HS-27A (cell line): ENCODE results near the gene NINJ2.
"Not testable (repeated sequence)": the region's sequence is repeated elsewhere in the genome, so short reads cannot be mapped to it uniquely, and the experiment has no call there.

Source experiments
- DNase-seq: peaks from one replicate; pipeline ENCODE4 v3.0.0-alpha.2; 2012; ENCODE audit warnings: low read depth, missing footprints

The NINJ2 gene

DNA sequence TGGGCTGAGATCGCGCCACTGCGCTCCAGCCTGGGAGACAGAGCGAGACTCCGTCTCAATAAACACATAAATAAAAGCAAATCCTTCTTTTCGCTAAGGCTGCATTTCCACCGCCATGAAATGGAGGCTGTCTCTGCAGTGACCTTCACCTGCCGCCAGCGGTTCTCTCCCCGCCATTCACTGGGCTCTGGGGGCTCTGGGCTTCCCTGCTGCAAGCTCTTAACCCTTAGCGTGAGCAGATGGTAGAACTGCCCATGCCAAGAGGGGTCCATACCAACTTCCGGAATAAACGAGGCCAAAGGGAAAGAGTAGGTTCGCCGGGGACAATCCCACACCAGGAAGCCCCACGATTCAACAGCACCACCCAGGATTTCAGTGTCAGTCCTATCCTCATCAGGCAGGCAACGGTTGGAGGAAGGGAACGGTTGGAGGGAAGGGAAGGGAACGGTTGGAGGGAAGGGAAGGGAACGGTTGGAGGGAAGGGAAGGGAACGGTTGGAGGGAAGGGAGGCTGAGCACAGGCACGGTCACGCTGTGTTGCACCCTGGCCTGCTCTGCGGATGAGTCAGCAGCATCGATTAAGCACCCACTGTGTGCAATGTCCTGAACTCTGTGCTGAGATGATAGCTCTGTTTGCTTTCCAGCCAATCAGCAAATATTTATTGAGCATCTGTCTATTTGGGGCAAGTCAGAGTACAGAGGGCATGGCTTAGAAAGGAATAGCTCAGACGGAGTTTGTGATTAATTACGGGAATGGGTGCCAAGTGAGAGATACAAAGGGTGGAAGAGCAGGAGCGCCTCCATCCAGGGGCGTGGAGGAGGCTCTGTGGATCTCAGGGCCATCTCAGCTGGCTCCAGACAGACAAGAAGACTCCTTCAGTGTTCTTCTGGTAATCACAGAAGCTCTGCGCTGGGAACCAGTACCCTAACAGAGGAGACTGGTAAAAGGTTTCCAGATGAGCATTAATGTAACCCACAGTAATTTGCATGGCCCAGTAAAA lies 77.9 kb downstream of the NINJ2 start:
- DNase-seq = no peak

DNA sequence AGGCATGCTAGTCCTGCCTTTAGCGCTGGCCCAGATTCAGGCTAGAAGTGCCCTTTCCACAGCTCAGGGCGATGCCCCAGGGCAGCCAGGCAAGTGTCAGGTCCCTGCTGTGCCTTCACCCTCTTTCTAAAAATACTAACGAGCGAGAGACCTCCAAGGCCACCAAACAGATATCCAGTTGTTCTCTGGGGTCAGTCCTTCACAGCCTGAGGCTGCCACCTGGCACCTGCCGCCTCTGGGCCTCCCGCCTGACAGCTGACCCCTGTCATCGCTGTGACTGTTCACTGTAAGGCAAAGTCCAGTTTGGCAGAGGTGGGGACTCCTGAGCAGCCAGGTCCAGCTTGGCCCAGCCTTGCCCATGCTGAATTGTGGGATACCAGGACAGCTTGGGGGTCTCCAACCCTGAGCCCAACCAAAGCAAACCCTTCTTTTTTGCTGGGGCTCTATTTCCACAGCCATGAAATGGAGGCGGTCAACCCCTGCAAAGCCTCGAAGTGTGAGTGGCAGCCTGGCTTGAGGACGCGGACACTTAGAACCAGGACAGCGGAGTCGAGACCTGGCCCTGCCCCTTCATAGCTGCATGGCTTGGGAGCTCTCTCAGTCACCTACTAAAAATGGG lies 79.9 kb downstream of the NINJ2 start:
- DNase-seq = no peak

DNA sequence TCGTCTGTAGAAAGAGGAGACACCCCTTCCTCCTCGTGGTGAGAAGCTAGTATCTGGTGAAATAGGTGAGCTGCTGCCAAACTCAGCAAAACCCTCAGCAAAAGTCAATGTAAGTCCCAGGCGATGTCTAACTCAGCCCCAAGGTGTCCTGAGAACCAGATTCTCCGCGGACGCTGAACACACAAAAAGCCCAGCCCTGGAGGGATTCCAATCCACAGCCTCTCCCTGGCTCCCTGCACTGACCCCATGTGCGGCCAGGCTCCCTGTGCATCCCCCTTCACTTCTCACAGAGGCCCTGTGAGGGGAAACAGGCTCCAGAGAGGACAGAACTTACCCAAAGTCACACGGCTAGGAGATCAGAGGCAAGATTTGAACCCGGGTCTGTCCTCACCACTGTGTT lies 81.5 kb downstream of the NINJ2 start:
- no peak for DNase-seq

DNA sequence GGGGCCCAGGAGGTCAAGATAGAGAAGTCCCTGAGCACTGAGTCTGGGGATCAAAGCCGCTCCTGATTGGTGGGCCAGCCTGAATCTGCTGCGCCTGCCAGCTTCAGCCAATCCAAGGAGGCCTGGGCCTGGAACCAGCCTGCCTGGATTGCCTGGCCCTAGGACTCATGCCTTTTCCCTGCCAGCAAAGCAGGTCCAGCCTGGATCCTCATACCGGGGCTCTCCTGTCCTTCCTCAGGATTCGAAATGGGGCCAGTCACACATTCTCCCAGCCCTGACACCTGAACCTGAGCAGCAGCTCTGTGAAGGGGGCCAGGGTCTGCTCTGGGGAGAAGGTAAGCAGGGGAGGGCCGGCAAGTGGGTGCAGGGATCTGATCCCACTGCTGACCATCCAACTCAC lies 81.9 kb downstream of the NINJ2 start:
- DNase-seq = no peak

DNA sequence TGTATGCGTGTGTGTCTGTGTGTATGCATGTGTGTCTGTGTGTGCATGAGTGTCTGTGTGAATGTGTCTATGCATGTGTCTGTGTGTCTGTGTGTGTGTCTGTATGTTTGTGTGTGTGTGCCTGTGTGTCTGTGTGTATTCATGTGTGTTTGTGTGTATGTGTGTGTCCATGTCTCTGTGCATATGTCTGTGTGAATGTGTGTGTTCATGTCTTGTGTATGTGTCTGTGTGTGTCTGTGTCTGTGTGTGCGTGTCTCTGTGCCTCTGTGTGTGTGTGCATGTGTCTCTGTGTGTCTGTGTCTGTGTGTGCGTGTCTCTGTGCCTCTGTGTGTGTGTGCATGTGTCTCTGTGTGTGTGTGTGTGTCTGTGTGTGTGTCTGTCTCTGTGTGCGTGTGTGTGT lies 82.4 kb downstream of the NINJ2 start:
- DNase-seq = no peak

DNA sequence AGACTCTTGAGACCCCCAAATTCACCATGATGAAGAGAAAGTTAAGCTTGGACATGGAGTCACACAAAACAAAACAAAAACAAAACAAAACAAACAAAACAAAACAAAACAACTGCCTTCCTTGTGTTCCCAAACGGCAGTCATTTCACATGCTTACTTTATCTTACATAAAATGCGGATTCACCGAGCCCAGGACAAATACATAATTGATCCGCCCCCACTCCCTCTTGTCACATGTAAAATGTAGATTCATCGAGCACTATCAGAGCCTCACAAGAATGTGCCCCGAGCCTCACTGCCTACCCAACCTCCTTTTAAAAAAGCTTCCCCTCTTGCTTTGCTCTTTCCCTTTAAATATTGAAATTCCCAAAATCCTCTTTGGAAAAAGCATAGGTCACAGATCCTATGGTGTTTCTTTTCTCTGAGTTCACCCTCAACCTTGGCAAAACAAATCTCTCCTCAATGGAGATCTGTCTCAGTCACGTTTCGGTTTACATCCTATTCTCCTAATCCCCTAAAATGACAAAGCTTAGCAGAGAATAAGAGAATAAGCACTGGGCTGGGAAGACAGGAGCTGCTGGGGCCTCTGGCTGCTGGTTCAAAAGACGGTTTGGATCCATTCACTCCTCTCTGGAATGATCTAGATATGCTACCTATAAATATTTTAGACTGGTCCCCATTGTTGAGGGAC lies 83.7 kb downstream of the NINJ2 start:
- no peak for DNase-seq

DNA sequence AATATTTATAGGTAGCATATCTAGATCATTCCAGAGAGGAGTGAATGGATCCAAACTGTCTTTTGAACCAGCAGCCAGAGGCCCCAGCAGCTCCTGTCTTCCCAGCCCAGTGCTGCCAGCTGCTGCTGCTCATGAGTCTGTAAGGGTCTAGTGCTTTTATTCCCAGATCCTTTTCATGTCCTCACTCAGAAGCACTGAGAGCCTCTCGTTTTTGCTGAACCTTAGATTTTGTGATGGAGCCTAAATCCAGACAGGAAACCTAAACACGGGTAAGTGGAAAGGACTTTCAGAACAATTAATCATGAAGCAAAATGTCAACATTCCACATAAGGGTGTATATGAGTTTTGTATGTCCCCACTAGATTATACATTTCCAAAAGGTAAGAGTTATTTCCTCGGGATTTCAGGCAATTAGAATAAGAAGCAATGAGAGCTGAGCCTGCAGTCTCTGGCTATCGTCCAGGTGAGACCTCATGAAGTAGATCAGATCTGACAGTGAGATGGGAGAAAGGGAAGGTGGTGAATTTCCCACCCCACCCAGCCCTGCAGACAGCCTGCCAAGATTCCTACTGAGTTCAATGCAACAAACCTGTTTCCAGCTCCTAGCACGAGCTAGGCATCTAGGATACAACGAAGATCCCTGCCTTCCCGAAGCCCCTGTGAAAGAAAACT lies 84.4 kb downstream of the NINJ2 start:
- no peak for DNase-seq

DNA sequence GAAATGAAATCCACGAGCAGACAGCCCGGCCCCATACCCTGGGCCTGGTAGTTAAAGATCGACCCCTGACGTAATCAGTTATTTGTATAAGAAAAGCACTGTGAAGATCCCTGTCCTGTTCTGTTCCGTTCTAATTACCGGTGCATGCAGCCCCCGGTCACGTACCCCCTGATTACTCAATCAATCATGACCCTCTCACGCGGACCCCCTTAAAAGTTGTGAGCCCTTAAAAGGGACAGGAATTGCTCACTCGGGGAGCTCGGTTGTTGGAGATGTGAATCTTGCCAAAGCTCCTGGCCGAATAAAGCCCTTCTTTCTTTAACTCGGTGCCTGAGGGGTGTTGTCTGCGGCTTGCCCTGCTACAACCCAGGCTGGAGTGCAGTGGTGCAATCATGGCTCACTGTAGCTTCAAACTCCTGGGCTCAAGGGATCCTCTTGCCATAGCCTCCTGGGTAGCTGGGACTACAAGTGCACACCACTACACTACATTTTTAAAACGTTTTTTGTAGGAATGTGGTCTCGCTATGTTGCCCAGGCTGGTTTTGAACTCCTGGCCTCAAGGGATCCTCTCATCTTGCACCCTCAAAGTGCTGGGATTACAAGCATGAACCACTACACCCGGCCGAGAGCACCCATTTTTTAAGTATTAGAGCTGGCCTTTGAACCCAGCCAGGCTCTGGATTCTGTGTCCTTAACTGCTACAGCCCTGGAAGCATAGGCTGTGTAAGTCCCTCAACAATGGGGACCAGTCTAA lies 85.1 kb downstream of the NINJ2 start:
- not testable (repeated sequence) for DNase-seq

DNA sequence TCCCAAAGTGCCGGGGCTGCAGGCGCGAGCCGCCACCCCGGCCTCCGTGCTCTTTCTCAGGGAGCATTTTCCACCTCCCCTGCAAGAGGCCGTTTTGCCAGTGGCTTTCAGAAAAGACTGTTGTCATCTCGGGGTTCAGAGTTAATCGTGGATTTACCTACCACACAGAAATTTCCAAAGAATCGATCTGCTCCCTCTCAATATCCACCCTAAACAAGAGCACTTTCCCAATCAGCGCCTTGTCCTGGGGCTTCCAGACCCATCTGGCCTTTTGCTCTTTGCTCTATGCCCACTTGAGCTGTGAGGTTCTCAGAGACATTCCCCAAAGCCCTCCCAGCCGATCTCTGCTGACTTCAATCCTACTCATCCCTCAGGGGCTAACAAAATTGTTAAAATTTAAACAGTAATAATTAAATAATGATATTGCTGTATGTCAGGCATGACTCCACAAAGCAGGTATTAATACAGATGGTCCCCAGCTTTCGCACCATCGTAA lies 86.6 kb downstream of the NINJ2 start:
- DNase-seq = no peak

DNA sequence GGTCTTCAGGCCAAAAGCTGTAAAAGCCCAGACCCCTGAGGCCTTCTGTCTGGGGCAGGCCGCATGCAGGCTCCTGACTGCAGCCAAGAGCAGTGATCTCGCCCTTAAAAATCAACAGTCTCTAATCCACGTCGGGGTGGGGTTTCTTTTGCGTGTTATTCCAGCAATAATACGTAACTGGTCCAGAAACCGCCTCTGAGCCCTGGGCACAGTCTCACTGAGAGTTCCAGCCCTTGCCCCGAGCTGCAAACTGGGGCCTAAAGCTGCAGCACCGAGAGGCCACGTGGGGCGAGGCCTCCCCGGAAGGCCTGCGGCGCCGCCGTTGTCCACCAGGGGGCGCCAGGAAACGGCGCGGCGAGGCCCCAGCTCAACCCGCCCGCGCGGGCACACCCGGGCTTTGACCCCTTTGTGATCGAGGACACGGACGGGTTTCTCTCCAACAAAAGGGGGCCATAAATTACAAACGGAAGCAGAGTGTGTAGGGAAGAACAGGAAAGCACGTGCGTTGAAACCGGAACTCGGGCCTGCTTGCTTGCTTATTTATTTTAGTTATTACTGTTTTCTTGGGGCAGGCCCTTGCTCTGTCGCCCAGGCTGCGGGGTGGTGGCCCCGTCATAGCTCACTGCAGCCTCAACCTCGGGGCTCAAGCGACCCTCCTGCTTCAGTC lies 87.2 kb downstream of the NINJ2 start:
- peak; percentile 56 for DNase-seq

DNA sequence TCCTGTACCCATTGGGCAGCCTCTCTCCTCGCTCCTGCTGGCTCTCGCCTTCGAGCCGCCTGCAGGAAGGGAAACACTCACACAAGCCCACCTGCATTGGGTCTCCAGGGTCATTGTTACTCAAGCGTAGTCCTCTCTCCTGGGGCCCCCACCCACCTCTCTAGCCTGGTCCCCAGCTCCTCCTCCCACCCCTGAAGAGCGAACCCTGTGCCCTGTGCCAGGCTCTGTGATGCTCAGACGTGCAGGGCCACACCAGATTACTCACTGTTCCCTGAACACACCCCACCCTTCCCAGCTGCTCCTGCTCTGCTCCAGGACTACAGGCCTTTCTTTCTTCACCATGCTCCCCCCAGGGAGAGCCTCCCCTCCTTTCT lies 88.1 kb downstream of the NINJ2 start:
- DNase-seq = no peak

DNA sequence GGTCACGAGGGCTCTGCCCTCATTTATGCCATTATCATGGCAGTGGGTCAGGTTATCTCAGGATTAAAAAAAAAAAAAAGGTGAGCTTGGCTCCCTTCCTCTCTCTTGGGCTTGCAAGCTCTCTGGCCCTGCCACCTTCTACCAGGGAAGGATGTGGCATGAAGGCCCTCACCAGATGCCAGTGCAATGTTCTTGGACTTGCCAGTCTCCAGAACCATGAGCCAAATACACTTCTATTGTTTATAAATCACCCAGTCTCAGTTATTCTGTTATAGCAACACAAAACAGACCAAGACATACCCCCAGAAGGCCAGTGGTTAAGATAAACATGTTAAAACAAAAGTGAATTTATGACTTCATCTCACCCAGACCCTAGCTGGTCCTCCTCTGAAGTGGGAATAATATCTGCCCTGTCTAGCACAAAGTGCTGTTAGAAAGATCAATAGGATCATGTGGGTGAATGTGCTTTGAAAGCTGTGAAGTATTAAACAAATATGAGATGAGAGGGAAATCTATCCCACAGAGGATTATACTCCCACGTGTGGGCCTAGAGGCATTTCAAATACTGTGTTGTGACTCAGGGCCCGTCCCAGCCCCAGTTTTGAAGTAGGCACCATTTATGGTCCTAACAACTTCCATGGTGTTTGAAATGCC lies 88.6 kb downstream of the NINJ2 start:
- no peak for DNase-seq

DNA sequence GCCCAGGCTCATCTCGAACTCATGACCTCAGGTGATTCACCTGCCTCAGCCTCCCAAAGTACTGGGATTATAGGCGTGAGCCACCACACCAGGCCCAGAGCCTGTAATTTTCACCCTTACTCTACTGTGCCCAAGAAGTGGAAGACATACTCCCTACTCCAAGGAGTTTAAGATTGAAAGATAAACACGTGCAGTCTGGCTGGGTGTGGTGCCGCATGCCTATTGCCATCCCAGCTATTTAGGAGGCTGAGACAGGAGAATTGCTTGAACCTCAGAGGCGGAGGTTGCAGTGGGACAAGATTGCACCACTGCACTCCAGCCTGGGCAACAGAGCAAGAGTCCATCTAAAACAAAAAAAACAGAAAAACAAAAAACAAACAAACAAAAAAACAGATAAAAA lies 90.0 kb downstream of the NINJ2 start:
- no peak for DNase-seq

DNA sequence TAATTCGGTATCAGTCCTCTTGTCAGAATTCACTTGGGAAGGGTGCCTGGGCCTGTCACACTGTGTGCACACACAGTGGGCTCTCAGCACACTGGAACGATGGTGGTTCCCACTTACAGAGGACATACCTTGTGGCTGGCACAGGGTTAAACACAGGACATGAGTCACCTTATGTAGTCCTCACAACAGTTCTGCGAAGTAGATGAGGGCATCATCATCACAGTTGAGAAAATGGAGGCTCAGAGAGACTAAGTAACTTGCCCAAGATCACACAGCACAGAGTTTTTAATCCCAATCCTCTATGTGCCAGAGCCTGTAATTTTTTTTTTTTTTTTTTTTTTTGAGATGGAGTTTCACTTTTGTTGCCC lies 90.7 kb downstream of the NINJ2 start:
- no peak for DNase-seq

DNA sequence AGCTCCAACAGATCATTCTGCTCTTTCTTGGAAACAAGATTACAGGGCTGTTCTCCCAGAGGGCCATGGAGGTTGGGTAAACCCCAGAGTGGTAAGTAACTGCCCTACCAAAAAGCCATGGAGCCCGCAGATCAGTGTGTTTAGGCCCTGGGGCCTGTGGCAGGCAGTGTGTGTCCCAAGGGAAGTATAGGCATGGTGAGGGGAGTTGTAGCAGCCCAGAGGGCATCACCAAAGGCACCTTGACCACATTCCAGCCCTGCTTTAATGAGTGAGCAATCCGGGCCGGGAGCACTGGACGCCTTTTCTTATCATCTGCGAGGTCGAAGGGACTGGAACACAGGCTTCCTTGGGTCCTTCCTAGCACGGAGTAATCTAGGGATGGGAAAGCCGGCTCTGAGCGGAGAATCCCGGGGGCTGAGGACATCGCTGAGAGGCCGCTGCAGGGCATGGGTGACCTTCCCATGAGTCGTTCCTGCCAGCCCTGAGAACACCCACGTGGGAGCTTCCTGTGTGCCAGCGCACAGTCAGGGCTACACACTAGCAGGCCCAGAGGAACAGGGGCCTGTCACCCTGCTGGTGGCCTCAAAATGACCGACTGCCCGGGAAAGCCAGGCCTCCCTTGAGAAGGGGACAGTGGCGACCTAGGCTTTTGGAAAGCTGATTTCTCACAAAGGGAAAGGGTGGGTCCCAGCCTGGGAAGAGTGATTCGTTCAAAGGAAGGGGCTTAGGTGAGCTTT lies 91.3 kb downstream of the NINJ2 start:
- no peak for DNase-seq

DNA sequence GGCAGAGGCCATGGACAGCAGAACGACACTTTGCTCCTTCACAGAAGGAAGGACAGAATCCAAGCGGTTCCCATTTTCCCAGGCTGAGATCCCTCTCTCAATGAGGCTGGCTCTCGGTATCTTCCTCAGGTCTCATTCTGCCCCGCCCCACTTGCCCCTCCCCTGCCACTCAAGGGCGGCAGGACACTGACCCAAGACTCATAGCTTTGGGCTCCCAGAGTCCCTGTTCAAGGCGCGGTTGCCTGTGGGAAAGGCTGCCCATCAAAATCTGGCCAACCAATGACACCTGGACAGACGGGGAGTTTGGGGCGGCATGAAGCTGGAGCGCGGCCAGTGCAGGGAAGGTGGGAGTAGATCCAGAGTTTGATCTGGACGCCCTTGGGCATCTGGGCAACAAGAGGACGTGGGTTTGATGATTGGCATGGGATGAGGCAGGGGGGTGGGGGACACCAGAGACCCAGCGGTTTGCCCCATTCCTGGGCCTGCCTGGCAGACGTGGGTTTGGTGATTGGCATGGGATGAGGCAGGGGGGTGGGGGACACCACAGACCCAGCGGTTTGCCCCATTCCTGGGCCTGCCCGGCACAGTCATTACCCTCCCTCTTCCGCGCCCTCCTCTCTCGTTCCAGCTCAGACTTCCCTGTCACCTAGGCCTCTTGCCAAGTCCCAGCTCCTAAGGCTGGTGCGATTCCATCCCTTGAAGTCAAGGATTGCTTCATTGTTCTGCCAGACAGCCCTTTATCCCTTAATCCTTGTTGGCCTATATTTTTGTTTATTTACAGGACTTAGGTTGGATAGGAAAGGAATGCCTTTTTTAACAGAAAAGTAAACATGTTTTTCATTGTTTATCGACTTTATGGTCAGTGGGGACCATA lies 92.1 kb downstream of the NINJ2 start:
- peak; percentile 74 for DNase-seq

DNA sequence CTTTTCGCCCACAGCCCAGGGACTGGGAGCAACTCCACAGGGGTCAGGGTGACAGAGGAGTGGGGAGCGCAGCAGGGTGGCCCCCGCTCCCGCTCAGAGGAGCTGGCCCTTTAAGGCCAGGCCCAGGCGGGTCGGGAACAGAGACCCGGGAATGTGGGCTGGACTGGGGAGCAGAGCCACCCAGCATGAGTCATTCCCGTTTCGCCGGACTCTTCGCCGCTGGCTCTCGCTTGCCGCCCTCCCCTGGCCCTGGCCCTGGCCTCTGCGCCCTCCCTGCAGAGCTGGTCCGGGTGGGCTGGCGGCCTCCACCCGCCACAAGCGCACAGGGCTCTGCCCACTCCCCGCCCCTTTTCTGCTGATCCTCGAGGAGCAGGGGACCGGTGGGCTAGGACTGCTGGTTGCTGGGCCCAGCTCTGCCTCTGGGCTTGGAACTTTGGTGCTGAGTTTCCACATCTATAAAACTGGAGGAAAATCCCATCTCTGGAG lies 92.8 kb downstream of the NINJ2 start:
- DNase-seq = peak; percentile 86

DNA sequence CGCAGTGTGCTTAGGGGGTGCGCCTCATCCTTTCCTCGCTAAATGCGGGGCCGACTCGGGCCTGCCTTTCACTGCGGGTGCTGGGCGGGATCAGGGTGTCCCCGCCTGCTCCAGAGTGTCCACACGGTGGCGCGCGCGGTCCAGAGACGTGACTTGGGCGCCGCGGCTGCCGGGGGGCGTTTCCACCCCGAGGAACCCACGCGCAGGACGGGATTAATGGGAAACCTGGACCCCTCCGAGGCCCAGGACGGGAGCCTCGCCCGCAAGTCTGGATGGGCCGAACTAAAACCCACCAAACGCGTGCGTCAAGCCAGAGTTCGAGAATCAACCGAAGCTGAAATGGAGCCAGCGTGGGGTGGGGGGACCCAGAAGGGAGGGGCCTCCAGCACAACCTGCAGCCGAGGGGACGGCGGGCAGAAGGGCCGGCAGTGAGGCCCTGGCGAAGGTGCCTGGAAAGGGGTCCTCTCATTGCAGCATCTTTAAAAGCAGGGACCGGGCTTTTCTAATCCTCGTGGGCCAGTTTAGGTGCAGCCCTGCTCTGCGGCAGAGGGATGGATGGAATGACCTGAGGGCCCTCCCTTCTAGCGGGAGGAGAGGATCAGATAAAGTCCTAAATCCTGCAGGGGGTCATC lies 93.3 kb downstream of the NINJ2 start:
- DNase-seq = peak; percentile 78
